ENCODE results near the gene SLC6A19. TPM values are rescaled to one million over a fixed set of nuclear protein-coding genes. Genes with fewer than 3 reads are reported as not detected.

The SLC6A19 gene
- total and polyA plus RNA-seq, 2 of the 4 experiments (the other 2 are of a cell fraction) = not detected

DNA sequence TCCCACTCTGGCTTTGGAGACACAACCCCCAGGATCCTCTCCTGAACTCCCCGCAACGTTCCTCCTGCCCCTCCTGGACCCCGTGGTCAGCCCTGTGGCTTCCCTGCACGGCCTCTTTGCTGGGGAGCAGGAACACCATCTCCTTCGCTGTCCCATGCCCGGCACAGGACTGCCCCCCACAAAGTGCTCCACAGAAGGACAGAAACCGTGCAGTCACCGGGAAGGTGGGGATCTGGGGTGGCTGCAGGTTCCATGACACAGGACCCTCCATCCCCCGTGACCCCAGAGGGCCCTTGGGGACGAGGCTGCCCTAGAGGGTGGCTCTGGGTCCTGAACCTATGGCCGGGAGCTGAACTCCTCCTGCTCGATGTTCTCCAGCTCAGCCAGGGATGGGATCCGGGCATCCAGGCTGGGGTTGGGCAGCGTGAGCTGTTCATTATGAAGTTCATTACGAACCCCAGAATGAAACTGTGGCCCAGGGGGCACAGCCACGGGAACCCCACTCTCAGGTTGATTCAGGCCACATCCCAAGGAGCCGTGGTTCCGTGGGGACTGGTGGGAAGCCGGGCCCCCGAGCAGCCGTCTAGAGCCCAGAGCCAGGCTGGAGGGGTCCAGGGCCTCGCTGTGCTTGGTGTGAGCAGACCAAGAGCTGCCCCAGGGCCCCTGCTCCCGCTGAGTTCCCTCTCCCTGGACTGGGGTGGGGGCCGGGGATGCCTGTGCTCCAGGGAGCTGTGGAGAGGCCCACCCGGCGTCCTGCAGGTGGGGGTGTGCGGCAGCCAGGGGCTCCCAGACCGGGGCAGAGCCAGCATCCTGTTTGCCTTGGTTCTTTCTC lies 684 bp upstream of the SLC6A19 start (continued):
- TF ChIP-seq CTCF (conservative IDR thresholded peaks at IDR 0.05; ENCODE audit: low read depth, low read length) (no peak), MXI1 (IDR thresholded peaks at IDR 0.05; ENCODE audit: borderline replicate concordance, low read depth, low read length) (no peak)

All from IMR-90 (cell line).